HepG2 (cell line): ENCODE results near the gene ANKRD11.

Source experiments
- EP300 ChIP-seq, 3 experiments: sonication (generic) in 1 of 3; formaldehyde crosslinking in 1 of 3; IDR thresholded peaks; 2 replicates each; pipeline versions ENCODE4 v1.5.1 to v1.6.1; 2011 to 2020; ENCODE audit warnings: low read depth in 2 of 3, low read length in 2 of 3, borderline replicate concordance in 1 of 3, improper control_type of control experiment in 1 of 3, mild to moderate bottlenecking in 1 of 3, missing genetic modification reagents in 1 of 3, moderate library complexity in 1 of 3
- HCFC1 ChIP-seq: fragments of 150-350 bp; IDR thresholded peaks from 2 replicates; pipeline ENCODE4 v1.6.1; 2014; ENCODE audit warnings: low read depth, low read length
- NCOR1 ChIP-seq: fragments of 200-600 bp; sonication (generic); IDR thresholded peaks from 2 replicates; pipeline ENCODE4 v1.7.0; 2017; ENCODE audit warnings: antibody characterized with exemption, low read length, borderline replicate concordance
- POLR2A ChIP-seq, 2 experiments: IDR thresholded peaks; 2 replicates each; pipeline ENCODE4 v1.6.1; 2011; ENCODE audit warnings: low read depth in 2 of 2, low read length in 2 of 2, mild to moderate bottlenecking in 1 of 2, moderate library complexity in 1 of 2; ENCODE audit not compliant: insufficient read depth in 1 of 2
- RBM39 ChIP-seq: fragments of 200-400 bp; formaldehyde crosslinking; IDR thresholded peaks from one replicate; pipeline ENCODE4 v1.6.1; 2018; ENCODE audit warnings: antibody characterized with exemption, mild to moderate bottlenecking, low read depth, low read length; ENCODE audit not compliant: poor library complexity, severe bottlenecking
- RELA ChIP-seq: sonication (generic); formaldehyde crosslinking; IDR thresholded peaks from 2 replicates; pipeline ENCODE4 v1.4.0; 2020; ENCODE audit warnings: missing genetic modification reagents
- TEAD2 ChIP-seq: sonication (generic); formaldehyde crosslinking; IDR thresholded peaks from 2 replicates; pipeline ENCODE4 v1.9.0; 2021; ENCODE audit warnings: missing genetic modification reagents
- YEATS2 ChIP-seq: sonication (generic); formaldehyde crosslinking; IDR thresholded peaks from 2 replicates; pipeline ENCODE4 v1.4.0; 2020; ENCODE audit warnings: missing genetic modification reagents, borderline replicate concordance
- ZFP36L2 ChIP-seq: sonication (generic); formaldehyde crosslinking; IDR thresholded peaks from 2 replicates; pipeline ENCODE4 v1.4.0; 2020; ENCODE audit warnings: missing genetic modification reagents
- ZNF530 ChIP-seq: sonication (generic); formaldehyde crosslinking; IDR thresholded peaks from 2 replicates; pipeline ENCODE4 v1.5.0; 2020; ENCODE audit warnings: low read depth, mild to moderate bottlenecking, missing genetic modification reagents
- TF ChIP-seq, protein P1 (sequence below): sonication (generic); formaldehyde crosslinking; IDR thresholded peaks from 2 replicates; pipeline ENCODE4 v1.5.0; 2020; ENCODE audit warnings: mild to moderate bottlenecking, missing genetic modification reagents, moderate library complexity

DNA sequence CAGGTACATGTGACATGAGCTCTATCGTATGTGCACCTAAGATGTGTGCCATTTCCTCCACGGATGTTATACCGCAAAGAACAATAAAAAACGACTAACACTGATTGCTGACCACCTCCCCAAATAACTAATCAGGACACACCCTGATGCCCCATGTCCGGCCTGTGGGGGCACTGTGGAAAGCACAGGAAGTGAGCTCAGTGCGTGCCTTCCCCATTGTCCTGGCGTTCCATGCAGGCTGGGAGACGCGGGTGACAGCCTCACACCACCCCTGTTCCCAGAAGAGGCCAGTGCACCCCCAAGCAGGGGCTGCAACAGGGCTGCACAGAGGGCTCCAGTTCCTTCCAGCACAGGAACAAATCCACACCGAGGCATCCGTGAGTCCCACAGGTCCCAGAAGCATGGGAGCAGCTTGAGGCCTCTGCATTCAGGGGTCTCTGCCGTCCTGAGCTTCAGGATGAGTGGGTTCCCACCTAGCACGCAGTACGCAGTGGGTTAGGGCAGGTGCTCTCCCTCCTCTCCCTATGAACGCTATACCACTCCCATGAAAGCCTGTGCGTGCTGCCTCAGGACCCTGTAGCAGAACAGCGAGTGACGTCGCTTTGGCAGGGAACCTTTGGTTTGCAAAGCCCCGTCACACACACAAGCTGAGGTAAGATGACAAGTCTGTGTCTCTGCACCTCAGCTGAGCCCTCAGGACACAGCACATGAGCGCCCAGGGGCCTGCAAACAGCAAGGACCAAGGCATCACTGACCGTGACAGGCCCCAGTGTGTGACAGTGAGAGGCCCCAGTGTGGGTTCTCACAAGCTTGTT is 155.2 kb downstream of the ANKRD11 start:
- no peak for TF ChIP-seq NCOR1
- no peak for TF ChIP-seq RBM39
- no peak for TF ChIP-seq YEATS2
- no peak for TF ChIP-seq POLR2A (IDR thresholded peaks at IDR 0.05; ENCODE audit: insufficient read depth in 1 of 2, low read depth in 2 of 2, low read length in 2 of 2)
- no peak for TF ChIP-seq ZFP36L2 (CRISPR knock-in tag)
- TF ChIP-seq EP300 (IDR thresholded peaks at IDR 0.05; ENCODE audit: low read depth in 2 of 2, low read length in 2 of 2): no peak
- no peak for TF ChIP-seq EP300 (CRISPR knock-in tag; IDR thresholded peaks at IDR 0.05; ENCODE audit: borderline replicate concordance)
- no peak for TF ChIP-seq TEAD2
- no peak for TF ChIP-seq ZNF530 (CRISPR knock-in tag)
- no peak for TF ChIP-seq HCFC1
- TF ChIP-seq, protein P1, sequence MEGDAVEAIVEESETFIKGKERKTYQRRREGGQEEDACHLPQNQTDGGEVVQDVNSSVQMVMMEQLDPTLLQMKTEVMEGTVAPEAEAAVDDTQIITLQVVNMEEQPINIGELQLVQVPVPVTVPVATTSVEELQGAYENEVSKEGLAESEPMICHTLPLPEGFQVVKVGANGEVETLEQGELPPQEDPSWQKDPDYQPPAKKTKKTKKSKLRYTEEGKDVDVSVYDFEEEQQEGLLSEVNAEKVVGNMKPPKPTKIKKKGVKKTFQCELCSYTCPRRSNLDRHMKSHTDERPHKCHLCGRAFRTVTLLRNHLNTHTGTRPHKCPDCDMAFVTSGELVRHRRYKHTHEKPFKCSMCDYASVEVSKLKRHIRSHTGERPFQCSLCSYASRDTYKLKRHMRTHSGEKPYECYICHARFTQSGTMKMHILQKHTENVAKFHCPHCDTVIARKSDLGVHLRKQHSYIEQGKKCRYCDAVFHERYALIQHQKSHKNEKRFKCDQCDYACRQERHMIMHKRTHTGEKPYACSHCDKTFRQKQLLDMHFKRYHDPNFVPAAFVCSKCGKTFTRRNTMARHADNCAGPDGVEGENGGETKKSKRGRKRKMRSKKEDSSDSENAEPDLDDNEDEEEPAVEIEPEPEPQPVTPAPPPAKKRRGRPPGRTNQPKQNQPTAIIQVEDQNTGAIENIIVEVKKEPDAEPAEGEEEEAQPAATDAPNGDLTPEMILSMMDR: no peak
- TF ChIP-seq RELA: no peak
